Measurements from ENCODE around the gene SRPX. TPM values are rescaled to one million over a fixed set of nuclear protein-coding genes. Genes with fewer than 3 reads are reported as not detected.
A peak's percentile ranks its signal among the peaks of the same experiment; 100 is the strongest.

The SRPX gene
- total RNA-seq, 1 donor from 2014 or later, result 4.8 TPM

GRCh38 chrX:38178396-38178795 lies 42.3 kb downstream of the SRPX start:
- TF ChIP-seq EZH2phosphoT487 (IDR thresholded peaks at IDR 0.05) (no peak), CTCF (IDR thresholded peaks at IDR 0.05) (no peak), EZH2 (IDR thresholded peaks at IDR 0.05) (no peak)
- Mint-ChIP-seq H3K4me1 (no peaks in the 10 kb centered on the region), H3K27ac (no peak overlapping the region), H3K27me3 (ENCODE audit: insufficient read depth, low read depth) (no peaks in the 10 kb centered on the region), H3K9me3 (no peaks in the 10 kb centered on the region), H3K4me3 (no peak overlapping the region), H3K36me3 (no peaks in the 10 kb centered on the region)
- Histone ChIP-seq H3K27me3 (no peaks in the 10 kb centered on the region), H3K9me3 (ENCODE audit: low read depth) (peaks cover 2% of the 10 kb centered on the region), H3K9ac (no peak overlapping the region), H3K36me3 (no peaks in the 10 kb centered on the region), H3K79me2 (ENCODE audit: low read depth) (no peaks in the 10 kb centered on the region), H4K20me1 (ENCODE audit: low read depth) (no peaks in the 10 kb centered on the region), H2AFZ (replicated peaks) (no peak overlapping the region), H3K4me2 (no peak overlapping the region), H3K4me1 (no peaks in the 10 kb centered on the region), H3F3A (ENCODE audit: low read depth) (no peaks in the 10 kb centered on the region), H3K4me3 (no peak overlapping the region), H3K27ac (no peak overlapping the region)
- no peak for DNase-seq (ENCODE audit: low spot score)

DNA sequence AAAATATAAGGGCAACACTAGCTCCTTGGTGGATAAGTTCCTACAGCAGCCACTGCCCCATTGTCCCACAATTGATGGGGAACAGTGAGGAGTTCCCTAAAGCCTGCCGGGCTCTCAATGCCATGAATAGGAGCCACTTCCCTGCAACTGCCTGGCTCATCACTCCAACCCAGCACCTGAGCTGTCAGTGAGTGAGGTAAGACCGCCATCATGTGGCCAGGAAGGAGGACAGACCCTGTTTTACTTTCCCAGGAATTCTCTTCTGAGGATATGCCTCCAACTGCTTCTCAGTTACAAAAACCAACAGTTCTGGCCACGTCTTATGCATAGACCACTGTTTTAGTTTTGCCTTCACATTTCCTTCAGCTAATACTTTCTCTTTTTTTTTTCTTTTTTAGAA lies 45.5 kb downstream of the SRPX start:
- Mint-ChIP-seq H3K9me3 (peaks cover 2% of the 10 kb centered on the region), H3K27ac (no peak overlapping the region), H3K4me3 (no peak overlapping the region), H3K4me1 (peaks cover 14% of the 10 kb centered on the region), H3K36me3 (no peaks in the 10 kb centered on the region), H3K27me3 (ENCODE audit: insufficient read depth, low read depth) (no peaks in the 10 kb centered on the region)
- H3K4me1 ChIP-seq, result peaks cover 7% of the 10 kb centered on the region
- no peak overlapping the region for H3K4me3 ChIP-seq
- H3K79me2 ChIP-seq (ENCODE audit: low read depth), result no peaks in the 10 kb centered on the region
- H3K9me3 ChIP-seq (ENCODE audit: low read depth), result peaks cover 2% of the 10 kb centered on the region
- no peak overlapping the region for H3K9ac ChIP-seq
- no peaks in the 10 kb centered on the region for H4K20me1 ChIP-seq (ENCODE audit: low read depth)
- H3K27me3 ChIP-seq, result no peaks in the 10 kb centered on the region
- H2AFZ ChIP-seq (replicated peaks), result no peak overlapping the region
- DNase-seq (ENCODE audit: low spot score), result peak; percentile 69
- H3K27ac ChIP-seq, result no peak overlapping the region
- no peak for TF ChIP-seq EZH2phosphoT487 (IDR thresholded peaks at IDR 0.05)
- no peak for TF ChIP-seq EZH2 (IDR thresholded peaks at IDR 0.05)
- TF ChIP-seq CTCF (IDR thresholded peaks at IDR 0.05), result peak; percentile 67
- H3K36me3 ChIP-seq, result no peaks in the 10 kb centered on the region
- no peaks in the 10 kb centered on the region for H3F3A ChIP-seq (ENCODE audit: low read depth)
- H3K4me2 ChIP-seq, result no peak overlapping the region

GRCh38 chrX:38172596-38172995 lies 48.1 kb downstream of the SRPX start:
- Mint-ChIP-seq H3K4me1 (peaks cover 14% of the 10 kb centered on the region), H3K4me3 (no peak overlapping the region), H3K27ac (no peak overlapping the region), H3K36me3 (no peaks in the 10 kb centered on the region), H3K27me3 (ENCODE audit: insufficient read depth, low read depth) (no peaks in the 10 kb centered on the region), H3K9me3 (peaks cover 2% of the 10 kb centered on the region)
- no peak overlapping the region for H3K9ac ChIP-seq
- peaks cover 7% of the 10 kb centered on the region for H3K4me1 ChIP-seq
- no peaks in the 10 kb centered on the region for H3K36me3 ChIP-seq
- no peak overlapping the region for H3K27ac ChIP-seq
- DNase-seq (ENCODE audit: low spot score), result no peak
- no peaks in the 10 kb centered on the region for H3F3A ChIP-seq (ENCODE audit: low read depth)
- no peak overlapping the region for H2AFZ ChIP-seq (replicated peaks)
- no peaks in the 10 kb centered on the region for H3K9me3 ChIP-seq (ENCODE audit: low read depth)
- H4K20me1 ChIP-seq (ENCODE audit: low read depth), result no peaks in the 10 kb centered on the region
- no peak overlapping the region for H3K4me3 ChIP-seq
- no peaks in the 10 kb centered on the region for H3K79me2 ChIP-seq (ENCODE audit: low read depth)
- H3K4me2 ChIP-seq, result no peak overlapping the region
- no peaks in the 10 kb centered on the region for H3K27me3 ChIP-seq
- TF ChIP-seq EZH2phosphoT487 (IDR thresholded peaks at IDR 0.05), result no peak

DNA sequence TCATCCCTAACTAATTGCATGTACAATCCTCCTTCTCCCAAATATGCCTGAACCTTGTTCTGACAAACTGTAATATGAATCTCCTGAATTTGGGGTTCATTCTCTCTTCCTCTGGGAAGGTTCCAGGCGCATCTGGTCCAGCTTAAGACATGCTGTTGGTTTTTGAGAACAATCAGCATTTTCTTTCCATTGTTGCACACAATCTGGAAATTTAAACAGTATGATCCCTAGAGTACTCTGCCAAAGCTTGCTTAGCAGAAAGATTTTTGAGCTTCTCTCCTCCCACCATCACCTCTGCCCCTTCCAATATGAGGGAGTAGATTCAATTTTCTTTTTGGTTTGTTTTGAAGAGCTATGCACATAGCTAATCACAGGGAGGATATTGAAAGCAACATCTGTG lies 50.1 kb downstream of the SRPX start:
- TF ChIP-seq EZH2 (IDR thresholded peaks at IDR 0.05) (no peak), EZH2phosphoT487 (IDR thresholded peaks at IDR 0.05) (no peak), CTCF (IDR thresholded peaks at IDR 0.05) (no peak)
- H3K27me3 ChIP-seq, result no peaks in the 10 kb centered on the region
- no peak overlapping the region for H2AFZ ChIP-seq (replicated peaks)
- H3K79me2 ChIP-seq (ENCODE audit: low read depth), result no peaks in the 10 kb centered on the region
- H3K4me2 ChIP-seq, result no peak overlapping the region
- no peaks in the 10 kb centered on the region for H4K20me1 ChIP-seq (ENCODE audit: low read depth)
- Mint-ChIP-seq H3K27ac (no peak overlapping the region), H3K27me3 (ENCODE audit: insufficient read depth, low read depth) (no peaks in the 10 kb centered on the region), H3K36me3 (no peaks in the 10 kb centered on the region), H3K4me3 (no peak overlapping the region), H3K4me1 (peaks cover 14% of the 10 kb centered on the region), H3K9me3 (peaks cover 2% of the 10 kb centered on the region)
- no peaks in the 10 kb centered on the region for H3F3A ChIP-seq (ENCODE audit: low read depth)
- H3K9ac ChIP-seq, result no peak overlapping the region
- no peak overlapping the region for H3K27ac ChIP-seq
- no peaks in the 10 kb centered on the region for H3K9me3 ChIP-seq (ENCODE audit: low read depth)
- DNase-seq (ENCODE audit: low spot score), result no peak
- H3K4me1 ChIP-seq, result peaks cover 7% of the 10 kb centered on the region
- H3K36me3 ChIP-seq, result no peaks in the 10 kb centered on the region
- no peak overlapping the region for H3K4me3 ChIP-seq
